GM19043 (cell line): ENCODE results near the gene KRR1.

Experiments used
- ATAC-seq: cut with Tn5 transposase; IDR thresholded peaks from one replicate; pipeline ENCODE4 v1.9.1; 2021; ENCODE audit warnings: low read depth; ENCODE audit not compliant: unreplicated experiment

Gene KRR1

GRCh38 chr12:75511116-75512048 lies at the start of gene KRR1:
KRR1 (minus strand) TSS chr12:75511609; CDS start chr12:75511597, 12 bp downstream.
- peak; percentile 97 for ATAC-seq

- ATAC-seq, result no peak
These were observed 48.8 kb upstream of the KRR1 start for GRCh38 chr12:75560167-75560566.

- no peak for ATAC-seq
These were observed 46.9 kb upstream of the KRR1 start for GRCh38 chr12:75558287-75558686.

- no peak for ATAC-seq
These were observed 45.0 kb upstream of the KRR1 start for GRCh38 chr12:75556311-75556899.

- ATAC-seq, result no peak
These were observed 43.1 kb upstream of the KRR1 start for GRCh38 chr12:75554556-75554880.

- no peak for ATAC-seq
These were observed 42.6 kb upstream of the KRR1 start for GRCh38 chr12:75553836-75554555.

GRCh38 chr12:75553398-75553797 lies 42.0 kb upstream of the KRR1 start:
- no peak for ATAC-seq

GRCh38 chr12:75551477-75551876 lies 40.1 kb upstream of the KRR1 start:
- no peak for ATAC-seq

GRCh38 chr12:75550401-75551240 lies 39.2 kb upstream of the KRR1 start:
- no peak for ATAC-seq

- ATAC-seq, result no peak
These were observed 38.6 kb upstream of the KRR1 start for GRCh38 chr12:75549989-75550388.

- ATAC-seq, result no peak
These were observed 37.5 kb upstream of the KRR1 start for GRCh38 chr12:75548879-75549278.

GRCh38 chr12:75545636-75546035 lies 34.2 kb upstream of the KRR1 start:
- ATAC-seq, result no peak

GRCh38 chr12:75543529-75543928 lies 32.1 kb upstream of the KRR1 start:
- no peak for ATAC-seq

GRCh38 chr12:75542942-75543341 lies 31.5 kb upstream of the KRR1 start:
- ATAC-seq, result no peak

- ATAC-seq, result no peak
These were observed 28.5 kb upstream of the KRR1 start for GRCh38 chr12:75539889-75540288.

GRCh38 chr12:75533239-75533638 lies 21.8 kb upstream of the KRR1 start:
- ATAC-seq, result no peak

- no peak for ATAC-seq
These were observed 18.4 kb upstream of the KRR1 start for GRCh38 chr12:75529826-75530225.

GRCh38 chr12:75529316-75529715 lies 17.9 kb upstream of the KRR1 start:
- ATAC-seq, result no peak

GRCh38 chr12:75528692-75529091 lies 17.3 kb upstream of the KRR1 start:
- no peak for ATAC-seq

GRCh38 chr12:75528272-75528671 lies 16.9 kb upstream of the KRR1 start:
- ATAC-seq, result no peak
